HG02759 (cell line): Measurements from ENCODE around the gene EPB41L3.
"Not testable (repeated sequence)": the region's sequence is repeated elsewhere in the genome, so short reads cannot be mapped to it uniquely, and the experiment has no call there.

Source experiments
- ATAC-seq: cut with Tn5 transposase; IDR thresholded peaks from one replicate; pipeline ENCODE4 v1.9.1; 2021; ENCODE audit warnings: mild to moderate bottlenecking, moderate library complexity; ENCODE audit not compliant: unreplicated experiment

Gene EPB41L3

GRCh38 chr18:5532066-5532465 is 11.7 kb downstream of the EPB41L3 start:
- no peak for ATAC-seq

DNA sequence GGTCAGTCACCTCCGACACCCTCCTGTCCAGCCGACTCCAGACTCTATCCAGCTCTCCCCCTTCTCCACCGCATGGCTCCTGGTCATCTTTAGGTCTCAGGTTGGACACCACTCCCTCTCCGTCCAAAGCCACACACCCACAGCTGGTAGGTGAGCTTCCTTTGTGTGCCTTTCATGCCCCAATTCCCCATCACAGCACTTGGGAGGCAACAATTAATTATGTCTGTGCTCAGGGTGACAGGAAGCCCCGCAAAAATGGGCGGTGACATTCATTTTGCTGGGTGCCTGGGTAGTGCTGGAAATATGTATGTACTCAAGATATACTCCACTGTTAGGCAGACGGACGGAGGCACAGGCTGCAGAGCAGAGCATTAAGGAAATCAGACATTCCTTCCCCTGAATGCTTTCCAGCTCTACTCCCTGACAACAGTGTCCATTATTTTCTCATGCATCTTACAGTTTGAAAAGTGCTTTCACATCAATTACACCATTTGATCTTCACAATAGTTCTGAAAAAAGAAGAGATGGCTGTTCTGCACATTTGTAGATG is 13.1 kb downstream of the EPB41L3 start:
- no peak for ATAC-seq

DNA sequence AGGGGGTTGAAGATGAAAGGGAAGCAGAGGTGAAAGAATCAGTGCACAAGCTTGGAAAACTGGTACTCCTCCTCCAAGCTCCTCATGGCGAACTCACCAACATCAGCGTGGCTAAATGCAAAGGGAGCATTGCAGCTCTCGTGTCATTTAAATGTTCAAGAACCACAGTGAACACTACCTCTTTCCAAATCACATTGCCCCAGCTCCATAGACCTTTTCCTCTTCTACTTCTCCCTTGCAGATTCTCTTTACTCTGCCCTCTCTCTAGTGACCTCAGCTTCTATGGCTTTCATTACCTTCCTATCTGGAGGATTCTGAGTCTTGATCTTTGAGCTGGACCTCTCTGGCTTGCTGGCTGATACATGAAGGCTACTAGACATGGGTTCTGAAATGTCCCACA is 14.3 kb downstream of the EPB41L3 start:
- ATAC-seq, result no peak

DNA sequence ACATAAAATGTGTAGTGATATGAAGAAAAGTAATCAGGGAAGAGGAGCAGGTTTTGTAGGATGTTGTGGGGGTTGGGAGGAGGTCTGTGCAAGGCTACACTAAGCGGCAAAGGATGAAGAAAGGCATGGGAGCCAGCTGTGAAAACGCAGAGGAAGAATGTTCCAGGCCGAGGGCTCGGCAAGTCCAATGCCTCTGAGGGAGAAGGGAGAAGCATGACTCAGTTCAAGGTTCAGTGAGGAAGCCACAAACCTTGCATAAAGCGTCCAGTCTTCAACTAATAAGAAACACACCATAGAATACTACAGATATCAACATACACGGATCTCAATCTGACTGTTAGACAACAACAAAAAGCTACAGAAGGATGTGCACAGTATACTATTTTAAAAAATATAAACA is 16.2 kb downstream of the EPB41L3 start:
- no peak for ATAC-seq

GRCh38 chr18:5524660-5525059 is 19.1 kb downstream of the EPB41L3 start:
- no peak for ATAC-seq

GRCh38 chr18:5521000-5521399 is 22.8 kb downstream of the EPB41L3 start:
- no peak for ATAC-seq

DNA sequence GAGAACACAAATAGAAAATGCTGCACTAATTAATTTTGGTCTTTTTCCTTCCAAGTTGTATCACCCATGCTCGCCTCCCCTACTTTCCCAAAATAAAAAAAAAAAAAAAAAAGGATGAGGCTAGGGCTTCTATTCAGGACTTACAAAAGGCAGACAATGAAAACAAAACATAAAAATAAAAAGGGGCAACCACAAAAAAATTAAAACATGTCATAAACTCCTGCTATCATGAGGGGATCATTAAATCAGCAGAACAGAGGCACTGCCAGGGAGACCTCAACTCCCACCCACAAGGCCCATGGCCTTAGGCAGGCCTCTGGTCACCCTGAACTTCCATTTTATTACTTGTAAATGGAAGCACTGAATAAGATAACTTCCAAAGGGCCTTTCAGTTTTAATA is 23.3 kb downstream of the EPB41L3 start:
- ATAC-seq, result no peak

DNA sequence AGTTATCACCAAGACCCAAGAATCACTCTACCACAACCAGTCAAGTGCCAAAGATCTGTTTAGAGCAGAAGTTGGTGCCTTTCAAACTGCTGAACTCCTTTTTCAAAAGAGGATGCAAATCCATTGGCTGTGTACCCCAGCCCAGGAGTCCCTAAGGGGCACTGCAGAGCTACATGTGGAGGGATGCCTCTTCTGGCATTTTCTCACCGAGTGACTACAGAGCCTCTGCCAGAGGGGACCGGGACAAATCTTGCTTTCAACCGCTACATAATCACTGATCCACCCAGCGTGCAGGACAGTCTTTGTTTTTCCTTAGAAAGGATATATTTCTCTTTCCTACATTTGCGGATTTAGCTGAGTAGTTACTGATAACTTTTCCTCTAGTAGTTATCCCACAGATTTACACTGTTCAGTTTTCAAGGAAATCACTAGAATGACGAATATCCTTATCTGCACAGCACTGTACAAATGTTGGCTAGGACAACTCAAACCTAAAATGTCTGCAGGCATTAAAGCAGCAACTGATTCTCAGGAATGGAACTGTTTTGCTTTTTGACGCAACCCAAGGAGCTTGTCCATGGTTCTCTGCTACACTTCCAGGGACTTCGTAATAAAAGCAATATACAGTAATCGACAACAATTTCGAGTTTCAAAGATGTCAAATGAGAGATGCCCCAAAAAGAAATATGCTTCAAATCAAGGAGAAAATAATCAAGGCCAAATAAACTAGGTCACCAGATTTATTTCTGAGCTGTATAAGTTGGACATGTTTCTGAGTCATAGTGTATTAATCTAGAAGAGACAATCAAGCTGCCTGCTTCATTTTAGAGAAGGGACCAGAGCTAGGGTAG is 24.1 kb downstream of the EPB41L3 start:
- ATAC-seq, result no peak

DNA sequence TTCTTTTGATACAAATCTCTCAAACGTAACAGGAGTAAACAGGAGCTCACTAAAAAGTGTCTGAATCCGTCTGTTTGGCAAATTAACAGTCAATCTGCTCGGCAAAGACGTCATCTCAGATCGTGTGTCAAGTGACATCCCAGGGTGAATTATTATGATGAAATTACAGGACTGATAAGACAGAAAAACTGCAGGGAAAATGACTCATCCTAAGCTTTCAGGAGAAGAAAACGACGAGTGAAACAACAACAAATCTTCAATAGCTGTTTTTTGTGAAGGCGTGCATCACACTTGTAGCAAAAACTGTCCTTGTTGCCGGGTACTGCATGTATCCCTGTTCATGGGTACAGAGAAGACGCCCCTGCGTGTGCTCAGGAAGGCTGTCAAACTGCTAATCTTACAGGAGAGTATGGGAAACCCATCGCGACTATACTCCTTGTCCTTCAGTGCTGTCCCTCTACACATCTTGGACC is 24.9 kb downstream of the EPB41L3 start:
- ATAC-seq, result no peak

DNA sequence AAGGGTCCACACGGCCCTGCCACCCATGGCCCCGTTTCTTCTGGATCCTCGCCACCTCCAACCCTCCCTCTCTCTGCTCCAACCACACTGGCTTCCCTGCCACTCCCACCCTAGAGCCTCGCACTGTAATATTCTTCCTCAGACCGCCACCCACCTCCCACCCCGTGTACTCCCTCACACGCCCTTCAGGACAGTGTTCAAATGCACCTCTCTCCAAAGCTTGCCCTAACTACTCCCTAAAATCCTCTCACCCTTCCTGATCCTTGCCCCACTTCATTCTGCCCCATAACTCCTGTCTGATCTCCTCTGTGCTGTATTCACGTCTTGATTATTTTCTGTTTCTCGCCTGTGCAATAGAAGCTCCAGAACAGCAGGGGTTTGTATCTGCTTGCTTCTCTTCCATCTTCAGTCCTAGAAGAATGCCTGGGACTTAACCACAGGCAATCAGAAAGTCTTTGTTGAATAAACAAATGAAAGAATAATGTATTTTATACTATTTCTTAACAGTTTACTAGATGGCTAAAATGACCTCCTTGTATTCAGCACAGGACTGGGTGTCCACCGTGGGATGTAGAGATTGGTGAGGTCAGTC is 25.5 kb downstream of the EPB41L3 start:
- no peak for ATAC-seq

DNA sequence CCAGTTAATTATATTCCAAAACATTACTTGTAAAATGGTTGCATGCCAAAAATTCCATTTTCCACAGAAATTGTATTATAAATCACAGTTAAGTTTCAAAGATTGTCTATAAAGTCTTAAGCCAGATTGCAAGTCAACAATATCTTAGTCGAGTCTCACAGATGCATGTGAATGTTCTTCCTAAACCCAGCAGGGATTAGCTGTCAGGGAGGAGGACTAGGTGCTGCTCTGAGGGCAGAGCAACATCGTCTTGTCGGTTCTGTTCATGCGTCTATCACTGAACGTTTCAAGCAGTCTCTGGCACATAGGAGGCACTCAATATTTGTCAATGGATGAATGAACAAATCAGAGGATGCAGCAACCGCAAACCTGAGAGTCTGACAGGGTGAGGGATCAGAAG is 27.0 kb downstream of the EPB41L3 start:
- no peak for ATAC-seq

DNA sequence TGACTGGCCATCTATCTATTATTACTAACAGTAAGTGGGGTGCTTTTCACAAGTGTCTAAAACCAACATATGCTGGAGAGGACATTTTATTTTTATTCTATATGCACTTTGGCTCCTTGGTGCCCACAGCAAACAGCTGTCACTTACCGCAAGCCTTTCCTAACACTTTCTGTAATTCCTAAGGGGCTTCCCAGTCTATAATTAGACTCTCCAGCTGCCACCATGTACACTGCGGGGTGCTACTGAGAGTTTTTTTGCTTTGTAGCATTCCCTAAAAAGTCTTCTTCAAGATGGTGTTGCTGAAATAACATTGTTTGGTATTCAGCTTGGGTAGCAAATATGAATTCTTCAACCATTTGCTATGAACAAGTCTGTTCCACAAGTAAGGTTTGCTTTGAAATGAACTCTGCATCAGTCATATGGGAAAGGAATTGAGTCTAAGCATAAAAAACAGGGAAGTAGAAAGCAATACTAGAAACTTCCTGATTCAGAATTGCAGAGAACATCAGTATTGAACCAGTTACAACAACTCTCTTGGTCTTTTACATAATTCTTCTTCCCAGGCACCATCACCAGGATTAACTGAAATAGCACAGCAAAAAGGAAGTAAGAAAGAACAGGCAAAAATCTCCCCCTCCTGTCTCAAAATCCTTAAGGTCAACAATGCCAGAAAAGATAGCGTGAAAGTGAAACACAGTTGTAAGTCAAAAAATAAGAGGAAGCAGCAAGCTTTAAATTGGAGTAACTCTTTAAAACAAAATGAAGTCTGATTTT is 28.6 kb downstream of the EPB41L3 start:
- ATAC-seq, result no peak

- ATAC-seq, result no peak
Observed at GRCh38 chr18:5513947-5514346, 29.9 kb downstream of the EPB41L3 start.

DNA sequence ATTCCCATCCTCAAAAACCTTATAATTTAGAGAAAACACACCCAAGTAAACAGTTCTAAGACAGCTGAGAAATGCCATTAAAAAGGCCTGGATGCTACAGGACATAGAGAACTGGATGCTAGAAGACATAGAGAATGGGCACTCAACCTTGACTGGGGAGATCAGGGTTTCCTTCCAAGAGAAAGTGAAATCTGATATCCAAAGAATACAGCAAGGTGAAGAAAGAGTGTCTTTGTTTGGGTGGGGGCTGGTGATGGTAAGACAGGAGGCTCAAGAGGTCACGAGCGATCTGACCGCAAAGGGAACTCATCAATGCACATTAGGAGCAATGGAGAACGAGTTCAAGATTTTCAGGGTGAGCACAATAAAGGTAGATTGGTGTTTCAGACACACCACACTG is 31.6 kb downstream of the EPB41L3 start:
- no peak for ATAC-seq

- not testable (repeated sequence) for ATAC-seq
Observed at GRCh38 chr18:5511541-5511940, 32.3 kb downstream of the EPB41L3 start.

DNA sequence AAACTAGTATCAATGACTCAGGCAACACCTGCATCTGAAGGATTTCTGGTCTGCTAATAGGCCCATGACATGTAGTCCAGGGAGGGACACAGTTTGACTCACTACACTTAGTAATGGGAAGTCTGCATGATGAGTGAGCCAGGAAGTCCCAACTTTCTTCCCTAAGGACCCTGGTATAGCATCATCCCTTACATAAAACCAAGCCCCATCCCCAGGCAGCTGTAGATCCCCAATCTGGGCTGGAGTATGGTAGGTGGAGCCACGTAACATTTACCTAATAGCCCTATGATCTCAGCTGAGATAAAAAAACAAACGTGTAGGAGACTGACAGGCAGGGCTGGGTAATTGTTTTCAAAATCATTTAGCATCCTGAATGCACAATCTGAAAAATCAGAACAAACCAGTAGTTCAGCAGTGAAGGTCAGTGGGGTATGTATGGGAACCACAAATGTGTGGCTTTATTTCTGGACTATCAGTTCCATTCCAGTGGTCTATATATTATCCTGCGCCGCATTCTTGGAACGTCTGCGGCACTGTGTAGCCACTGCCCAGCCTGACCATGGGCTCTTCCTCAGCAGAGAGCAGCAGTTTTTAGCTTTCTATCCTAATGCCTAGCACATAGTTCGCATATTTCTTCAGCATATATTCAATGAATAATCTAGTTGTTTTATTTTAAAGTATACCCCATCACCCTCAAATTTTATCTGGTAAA is 33.5 kb downstream of the EPB41L3 start:
- ATAC-seq, result no peak

DNA sequence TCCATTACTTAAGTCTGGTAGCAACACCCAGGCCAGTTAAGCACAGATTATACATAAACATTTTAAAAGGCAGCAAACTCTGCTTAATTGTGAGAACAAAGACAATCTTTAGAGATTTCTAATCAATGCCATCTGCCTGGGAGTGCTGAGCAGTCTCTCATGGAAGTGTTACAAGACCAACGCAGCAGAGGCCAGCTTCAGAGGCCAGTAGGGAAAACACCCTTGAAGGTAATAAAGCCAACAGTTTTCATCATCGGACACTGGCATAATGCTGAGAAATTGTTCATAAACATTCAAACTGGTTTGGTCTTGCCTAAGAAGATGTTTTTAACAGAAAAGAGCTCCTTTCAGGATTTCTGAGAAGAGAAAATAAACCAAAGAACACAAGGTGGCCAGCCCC is 35.0 kb downstream of the EPB41L3 start:
- no peak for ATAC-seq

GRCh38 chr18:5507756-5508155 is 36.0 kb downstream of the EPB41L3 start:
- ATAC-seq, result no peak

DNA sequence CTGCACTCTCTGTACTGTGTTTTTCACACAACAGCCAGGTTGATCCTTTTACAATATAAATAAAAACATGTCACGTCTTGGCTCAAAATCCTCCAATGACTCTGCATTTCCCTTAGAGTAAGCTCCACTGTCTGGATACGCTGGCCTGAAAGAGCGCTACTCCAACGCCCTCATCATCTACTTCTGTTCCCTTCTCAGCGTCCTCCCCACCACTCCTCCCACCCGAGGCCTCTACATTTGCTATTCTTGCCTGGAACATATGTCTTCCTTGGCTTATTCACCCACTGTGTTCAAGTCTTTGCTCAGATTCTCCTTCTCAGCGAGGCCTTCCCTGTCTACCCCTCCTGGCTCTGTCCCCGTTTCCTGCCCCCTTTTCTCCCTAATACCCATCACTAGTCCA is 37.6 kb downstream of the EPB41L3 start:
- ATAC-seq, result no peak

GRCh38 chr18:5503740-5504139 is 40.1 kb downstream of the EPB41L3 start:
- ATAC-seq, result no peak
